Bone marrow (tissue), 2 donors: ENCODE data around the gene LTBP3.

Experiments
- DNase-seq, 2 donors: peaks; one replicate each; lab custom pipeline; 2025; lab: John Stamatoyannopoulos, UW

The LTBP3 gene

DNA sequence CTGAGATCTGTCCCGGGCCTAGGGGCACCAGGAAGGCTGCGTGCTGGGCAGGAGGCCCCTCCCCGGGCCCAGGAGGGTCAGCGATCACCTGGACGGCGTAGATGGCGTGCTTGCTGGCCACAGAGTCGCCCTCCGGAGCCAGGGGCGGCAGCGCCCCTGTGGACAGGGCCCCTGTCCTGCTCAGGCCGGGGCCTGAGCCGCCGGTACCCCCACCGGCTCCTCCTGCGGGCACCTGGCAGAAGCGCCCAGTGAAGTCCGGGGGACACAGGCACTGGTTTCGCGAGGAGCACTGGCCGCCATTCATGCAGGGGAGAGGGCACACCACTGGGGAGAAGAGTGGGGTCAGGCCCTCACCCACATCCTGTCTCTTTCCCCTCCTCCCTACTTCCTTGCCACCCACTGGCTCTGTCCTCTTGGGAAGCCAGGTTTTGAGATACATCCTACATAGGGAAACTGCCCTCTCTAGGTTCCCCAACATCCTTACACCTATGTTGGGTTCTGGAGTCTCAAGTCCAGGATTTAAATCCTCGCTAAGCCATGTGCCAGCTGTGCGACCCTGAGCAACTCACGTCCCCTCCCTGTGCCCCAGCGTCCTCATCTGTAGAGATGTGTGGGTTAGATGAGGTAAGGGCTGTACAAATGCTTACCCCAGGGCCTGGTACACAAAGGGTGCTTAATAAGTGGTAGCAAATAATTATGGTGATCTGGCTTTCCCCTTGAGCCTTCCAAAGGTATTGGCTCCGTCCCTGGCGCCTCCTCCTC lies 3.9 kb downstream of the LTBP3 start:
- no peak for DNase-seq

GRCh38 chr11:65553301-65554001 lies 4.7 kb downstream of the LTBP3 start:
- peak in 1 of 2 donors; percentile 79 for DNase-seq

DNA sequence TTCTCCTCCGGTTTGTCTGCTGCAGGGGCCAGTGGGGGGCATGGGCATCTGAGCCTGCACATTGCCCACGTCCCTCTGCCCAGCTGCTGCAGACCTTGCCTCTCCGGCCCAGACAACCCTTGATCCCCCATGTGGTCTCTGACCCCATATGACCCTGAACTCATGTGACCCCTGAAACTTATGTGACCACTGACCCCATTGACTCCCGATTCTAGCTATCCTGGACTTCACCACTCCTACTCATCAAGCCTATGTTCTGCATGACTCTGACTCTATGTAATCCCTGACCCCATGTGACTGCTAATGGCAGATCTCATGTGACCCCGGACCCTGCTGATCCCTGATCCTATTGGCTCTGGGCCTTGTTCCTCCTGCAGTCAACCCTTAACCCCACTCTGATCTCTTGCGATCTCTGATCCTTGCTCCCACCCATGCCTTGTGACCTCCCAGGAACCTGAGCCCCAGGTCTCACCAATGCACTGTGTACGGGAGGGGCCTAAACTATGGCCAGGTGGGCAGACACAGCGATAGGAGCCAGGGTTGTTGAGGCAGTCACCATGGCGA lies 5.7 kb downstream of the LTBP3 start:
- no peak for DNase-seq

DNA sequence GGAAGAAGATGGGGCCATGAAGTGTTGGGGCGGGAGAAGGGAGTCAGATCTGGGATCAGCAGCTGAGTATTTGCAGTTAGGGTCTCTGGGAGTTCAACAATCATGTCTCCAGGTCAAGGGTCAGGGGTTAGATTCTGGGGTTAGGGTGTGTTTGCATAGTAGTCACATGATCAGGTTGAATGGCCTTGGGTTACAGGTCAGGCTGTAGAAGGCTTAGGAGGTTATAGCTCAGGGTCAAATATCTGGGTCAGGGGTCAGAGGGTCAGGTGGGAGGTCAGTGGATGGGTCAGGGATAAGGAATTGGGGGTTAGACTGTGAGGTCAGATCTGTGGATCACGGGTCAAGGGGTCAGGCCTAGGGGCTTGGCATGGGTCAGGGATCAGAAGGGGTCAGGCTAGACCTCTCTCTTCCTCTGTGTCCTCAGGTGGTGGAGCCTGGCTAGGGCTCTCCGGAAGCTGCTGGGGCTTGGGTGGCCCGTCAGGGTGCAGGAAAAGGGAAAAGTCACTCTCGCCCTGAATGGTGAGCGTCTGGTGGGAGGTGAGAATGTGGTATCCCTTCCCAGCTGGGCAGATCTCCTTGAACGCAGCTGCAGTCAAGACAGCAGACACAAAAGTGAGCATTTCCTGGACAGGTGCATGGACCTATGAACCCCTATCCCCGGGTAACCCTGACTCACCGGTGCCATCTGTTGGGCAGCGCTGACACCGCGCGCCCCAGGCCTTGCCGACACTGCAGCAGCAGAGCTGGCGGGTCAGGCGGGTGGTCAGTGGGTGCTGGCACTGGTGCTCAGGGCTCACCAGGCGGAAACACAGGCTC lies 6.4 kb downstream of the LTBP3 start:
- DNase-seq: peak in 1 of 2 donors; percentile 22

DNA sequence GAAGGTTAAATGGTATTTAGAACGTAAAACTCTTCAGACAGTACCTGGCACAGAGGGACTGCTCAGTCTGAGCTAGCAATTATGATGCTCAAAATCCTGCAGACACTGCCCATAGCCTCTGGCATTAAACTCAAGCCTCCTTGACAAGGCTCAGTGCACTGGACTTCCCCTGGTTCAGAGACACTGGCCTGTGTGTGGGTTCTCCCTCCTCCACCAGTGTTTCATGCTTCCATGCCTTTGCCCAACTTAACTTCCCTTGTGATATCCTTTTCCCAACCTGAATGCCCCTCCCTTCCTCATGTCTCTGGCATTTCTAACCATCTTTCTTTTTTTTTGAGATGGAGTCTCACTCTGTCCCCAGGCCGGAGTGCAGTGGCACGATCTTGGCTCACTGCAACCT lies 9.1 kb downstream of the LTBP3 start:
- no peak for DNase-seq

DNA sequence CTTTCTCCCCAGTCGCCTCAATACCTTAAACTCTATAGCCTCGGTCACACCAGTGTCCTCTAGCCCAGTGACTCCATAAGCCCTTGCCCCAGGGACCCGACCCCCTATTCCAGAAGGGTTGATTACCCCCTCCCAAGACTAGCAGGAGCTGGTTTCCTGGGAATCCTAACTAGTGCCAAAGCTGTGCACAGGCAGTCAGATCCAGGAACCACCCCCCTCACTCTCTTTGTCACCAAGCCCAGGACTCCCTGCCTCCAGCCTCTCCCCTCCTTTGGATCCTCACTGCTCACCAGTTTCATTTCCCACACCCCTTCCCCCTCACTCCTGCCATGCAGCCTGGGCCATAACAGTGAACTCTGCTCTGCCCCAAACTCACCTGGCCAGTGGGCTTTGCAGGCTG lies 9.8 kb downstream of the LTBP3 start:
- DNase-seq: no peak

- DNase-seq: no peak
These were observed 10.6 kb downstream of the LTBP3 start for GRCh38 chr11:65547446-65548125.

DNA sequence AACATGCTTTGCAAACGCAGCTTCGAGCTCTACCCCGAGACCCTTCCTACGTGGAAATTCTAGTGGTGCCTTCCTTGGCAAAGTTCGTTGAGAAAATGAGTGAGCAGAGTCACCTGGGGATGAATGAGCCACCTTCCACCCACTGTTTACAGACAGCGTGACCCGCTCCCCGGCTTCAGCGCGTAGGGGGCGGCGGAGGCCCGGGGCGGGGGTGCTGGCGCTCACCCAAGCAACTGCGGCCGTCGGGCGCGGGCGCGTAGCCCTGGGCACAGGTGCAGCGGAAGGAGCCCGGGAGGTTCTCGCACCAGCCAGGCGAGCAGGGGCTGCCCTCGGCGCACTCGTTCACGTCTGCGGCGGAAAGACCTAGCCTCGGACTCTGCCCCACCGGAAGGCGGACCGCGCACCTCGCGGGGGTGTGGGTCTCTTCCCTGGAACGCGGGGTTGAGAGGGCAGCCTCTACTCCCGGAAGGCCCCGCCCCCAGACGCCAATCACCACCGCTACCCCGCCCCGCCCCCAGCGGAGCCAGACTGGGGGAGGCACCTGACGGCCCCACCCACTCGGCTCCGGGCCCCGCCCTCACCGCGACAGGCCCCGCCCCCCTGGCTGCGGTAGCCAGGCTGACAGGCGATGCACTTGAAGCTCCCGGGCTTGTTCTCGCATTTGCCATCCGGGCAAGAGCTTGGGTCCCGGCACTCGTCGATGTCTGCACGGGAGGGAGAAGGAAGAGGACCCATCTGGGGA lies 11.8 kb downstream of the LTBP3 start:
- peak; percentile 67 to 93 for DNase-seq

GRCh38 chr11:65545853-65546216 lies 12.3 kb downstream of the LTBP3 start:
- no peak for DNase-seq

DNA sequence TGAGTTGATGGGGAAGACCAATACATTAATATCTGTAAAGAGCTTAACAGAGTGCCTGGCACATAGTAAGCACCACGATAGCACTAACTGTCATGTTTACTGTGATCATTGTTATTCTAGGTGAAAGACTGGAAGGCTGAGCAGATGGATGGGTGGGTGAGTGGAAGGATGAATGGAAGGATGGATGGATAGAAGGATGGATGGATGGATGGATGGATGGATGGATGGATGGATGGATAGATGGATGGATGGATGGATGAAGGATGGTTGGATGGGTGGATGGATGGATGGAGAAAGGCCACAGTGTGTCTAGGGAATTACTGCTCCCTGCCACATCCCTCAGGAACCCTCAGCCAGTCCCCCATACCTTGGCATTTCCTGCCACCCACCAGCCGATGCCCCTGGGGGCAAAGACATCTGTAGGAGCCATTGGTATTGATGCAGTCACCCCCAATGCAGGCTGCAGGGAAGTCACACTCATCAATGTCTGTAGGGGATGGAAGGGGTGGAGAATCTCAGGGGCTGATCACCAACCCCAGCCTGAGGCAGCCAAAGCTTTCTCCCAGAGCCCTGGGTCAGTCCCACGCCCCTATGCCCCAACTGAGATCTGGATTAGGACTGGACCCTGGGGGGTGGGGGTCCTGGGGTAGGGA lies 15.3 kb downstream of the LTBP3 start:
- no peak for DNase-seq

DNA sequence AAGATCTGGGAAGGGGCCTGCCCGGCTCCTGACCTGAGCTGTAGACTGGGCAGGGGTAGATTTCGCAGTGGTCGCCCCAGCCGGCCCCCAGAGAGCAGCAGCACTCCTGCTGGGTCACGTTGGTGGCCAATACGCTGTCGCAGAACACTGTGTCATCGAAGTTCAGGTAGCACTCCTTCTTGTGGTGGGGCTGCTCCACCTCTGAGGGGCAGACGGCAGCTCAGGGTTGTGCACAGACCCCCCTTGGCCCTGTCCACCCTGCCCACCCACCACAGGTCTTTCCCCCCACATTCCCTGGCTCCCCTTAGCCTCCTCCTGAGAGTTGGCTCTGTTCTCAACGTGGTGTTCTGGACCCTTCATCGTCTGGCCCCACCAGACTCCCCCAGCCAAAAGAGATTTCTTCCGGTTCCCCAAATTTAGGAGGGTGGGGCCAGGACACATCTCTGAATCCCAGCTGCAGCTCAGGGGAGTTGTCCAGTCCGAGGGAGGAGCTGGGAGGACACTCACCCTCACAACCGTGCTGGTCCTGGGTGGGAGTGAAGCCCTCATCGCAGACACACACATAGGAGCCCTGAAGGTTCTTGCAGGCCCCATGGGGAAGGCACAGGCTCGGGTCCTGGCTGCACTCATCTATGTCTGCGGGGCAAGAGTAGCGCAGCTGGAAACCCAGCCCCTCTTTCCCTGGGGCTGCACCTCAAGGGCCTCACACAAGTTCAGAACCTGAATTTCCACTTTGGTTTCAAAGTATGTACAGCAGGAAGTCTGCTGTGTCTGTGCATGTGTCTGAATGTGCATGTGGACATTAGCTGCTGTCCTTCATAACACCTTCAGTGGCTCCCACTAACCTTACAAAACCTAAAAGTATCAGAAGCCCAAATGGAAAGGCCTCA lies 16.8 kb downstream of the LTBP3 start:
- DNase-seq: no peak

DNA sequence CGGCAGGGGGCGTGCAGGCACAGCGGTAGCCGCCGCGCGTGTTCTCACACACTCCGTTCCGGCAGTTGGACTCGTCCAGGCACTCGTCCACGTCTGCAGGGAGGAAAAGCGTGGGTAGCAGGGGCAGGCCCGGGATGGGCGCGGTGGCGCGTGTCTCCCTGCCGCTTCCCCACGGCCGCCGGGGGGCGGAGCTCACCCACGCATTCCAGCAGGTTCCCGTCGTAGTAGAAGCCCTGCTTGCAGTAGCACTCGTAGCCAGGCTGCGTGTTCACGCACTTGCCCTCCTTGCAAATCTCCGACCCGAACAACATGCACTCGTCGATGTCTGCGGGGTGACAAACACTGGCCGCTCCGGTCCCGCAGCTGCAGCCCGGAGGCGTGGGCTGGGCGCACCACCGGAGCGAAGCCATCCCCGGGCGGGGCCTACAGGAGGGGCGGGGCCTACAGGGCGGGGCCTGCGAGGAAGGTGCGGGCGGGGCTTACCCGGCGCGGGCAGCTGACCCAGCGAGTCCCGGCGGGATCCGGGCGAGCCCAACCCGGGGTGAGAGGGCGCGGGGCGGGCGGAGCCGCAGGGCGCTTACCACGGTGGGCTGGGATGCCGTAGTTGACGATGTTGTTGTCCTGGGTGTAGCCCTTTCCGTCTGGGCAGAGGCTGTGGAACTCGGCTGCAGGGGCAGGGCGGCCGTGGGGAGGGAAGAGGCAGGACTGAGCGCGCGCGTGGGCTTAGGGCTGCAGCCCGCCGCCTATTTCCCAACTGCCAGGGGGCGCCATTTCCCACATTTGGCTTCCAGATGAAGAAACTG lies 17.7 kb downstream of the LTBP3 start:
- DNase-seq: peak; percentile 81 to 96

GRCh38 chr11:65539744-65540289 lies 18.3 kb downstream of the LTBP3 start:
- DNase-seq: no peak

DNA sequence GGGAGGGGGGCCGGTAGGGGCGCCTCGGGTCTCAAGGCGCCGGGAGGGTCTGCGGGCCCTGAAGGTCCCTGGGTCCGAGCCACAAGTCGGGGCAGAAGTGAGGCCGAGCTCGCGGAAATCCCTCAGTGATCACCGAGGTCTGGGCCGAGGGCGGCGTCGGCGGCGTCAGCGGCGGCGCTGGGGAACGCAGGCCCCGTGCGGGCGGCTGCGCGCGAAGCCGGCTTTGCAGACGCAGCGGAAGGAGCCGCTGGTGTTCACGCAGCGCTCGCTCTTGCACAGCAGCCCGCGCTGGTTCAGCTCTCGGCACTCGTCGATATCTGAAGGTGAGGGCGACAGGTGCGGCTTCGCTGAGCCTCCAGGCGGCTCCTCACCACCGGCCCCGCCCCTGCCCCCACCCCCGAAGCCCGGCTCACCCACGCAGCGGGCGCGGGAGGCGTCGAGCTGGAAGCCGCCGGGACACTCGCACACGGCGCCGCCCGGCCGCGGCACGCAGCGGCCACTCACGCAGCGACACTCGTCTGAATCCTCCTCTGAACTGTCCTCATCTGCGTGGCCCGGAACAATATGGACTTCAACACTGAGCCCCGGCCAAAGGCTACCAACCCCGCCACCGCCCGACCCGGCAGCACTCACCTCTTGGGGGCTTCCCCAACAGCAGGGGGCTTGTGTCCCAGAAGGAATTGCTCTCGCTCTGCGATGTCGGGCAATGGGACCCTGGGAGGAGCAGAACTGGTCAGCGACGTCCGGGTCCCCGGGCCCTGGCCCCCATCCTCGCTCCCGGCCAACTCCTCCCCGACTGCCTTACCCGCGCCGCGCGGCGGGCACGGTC lies 19.0 kb downstream of the LTBP3 start:
- DNase-seq: no peak

DNA sequence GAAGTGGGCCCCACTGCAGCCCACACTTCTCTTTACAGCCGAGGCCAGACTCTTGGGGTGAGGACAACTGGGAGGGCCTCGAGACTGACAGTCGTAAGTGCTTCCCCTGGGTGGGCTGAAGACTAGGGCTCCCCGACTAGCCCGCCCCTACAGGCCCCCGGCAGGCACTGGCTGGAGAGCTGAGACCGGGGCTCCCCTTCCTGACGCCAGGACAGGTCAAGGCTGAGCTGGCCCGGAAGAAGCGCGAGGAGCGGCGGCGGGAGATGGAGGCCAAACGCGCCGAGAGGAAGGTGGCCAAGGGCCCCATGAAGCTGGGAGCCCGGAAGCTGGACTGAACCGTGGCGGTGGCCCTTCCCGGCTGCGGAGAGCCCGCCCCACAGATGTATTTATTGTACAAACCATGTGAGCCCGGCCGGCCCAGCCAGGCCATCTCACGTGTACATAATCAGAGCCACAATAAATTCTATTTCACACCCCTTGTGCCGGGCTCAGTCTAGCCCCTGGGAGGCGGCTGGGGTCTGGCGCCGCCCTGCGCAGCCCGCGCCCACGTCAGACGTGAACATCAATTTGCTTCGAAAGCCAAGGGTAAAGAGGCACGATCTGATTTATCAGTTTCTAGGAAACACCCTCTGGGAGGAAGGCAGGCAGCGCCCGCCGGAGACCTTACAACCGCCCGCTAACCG lies 19.8 kb downstream of the LTBP3 start:
- no peak for DNase-seq

DNA sequence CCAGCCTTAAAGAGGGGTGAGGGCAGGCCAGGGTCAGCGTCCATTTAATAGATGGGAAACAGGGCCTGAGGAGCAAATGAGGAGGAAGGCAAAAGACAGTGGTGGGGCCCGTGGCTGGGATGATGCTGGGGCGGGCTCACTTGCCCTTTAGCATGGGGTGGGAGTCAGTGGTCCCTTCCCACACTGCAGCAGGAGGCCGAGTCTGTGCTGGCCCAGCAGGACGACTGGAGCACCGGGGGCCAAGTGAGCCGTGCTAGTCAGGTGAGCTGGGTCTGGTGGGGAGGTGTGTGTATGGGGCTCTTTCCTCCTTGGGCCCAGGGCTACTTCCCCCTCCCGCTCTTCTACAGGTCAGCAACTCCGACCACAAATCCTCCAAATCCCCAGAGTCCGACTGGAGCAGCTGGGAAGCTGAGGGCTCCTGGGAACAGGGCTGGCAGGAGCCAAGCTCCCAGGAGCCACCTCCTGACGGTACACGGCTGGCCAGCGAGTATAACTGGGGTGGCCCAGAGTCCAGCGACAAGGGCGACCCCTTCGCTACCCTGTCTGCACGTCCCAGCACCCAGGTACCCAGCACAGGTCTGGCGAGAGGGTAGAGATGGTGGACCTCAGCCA lies 20.4 kb downstream of the LTBP3 start:
- DNase-seq: no peak

GRCh38 chr11:65537296-65537597 lies 20.9 kb downstream of the LTBP3 start:
- no peak for DNase-seq
